HEK293 (cell line): ENCODE results near the gene PREX1.
A peak's percentile ranks its signal among the peaks of the same experiment; 100 is the strongest.

Experiments used
- CTCF ChIA-PET: fragments of 350-600 bp; formaldehyde crosslinking; extraction: SDS; loops from one replicate; lab custom pipeline; 2021; ENCODE audit warnings: antibody characterized with exemption; lab: Yijun Ruan, JAX
- POLR2A ChIA-PET: fragments of 300-600 bp; formaldehyde crosslinking; extraction: SDS; loops from one replicate; lab custom pipeline; 2020; ENCODE audit warnings: antibody characterized with exemption, inconsistent platforms; lab: Yijun Ruan, JAX
- H3K27ac ChIP-seq: fragments of 200-500 bp; sonication (Bioruptor generic); 2 replicates; pipeline ENCODE4 v1.5.1; 2014; ENCODE audit warnings: low read depth, low read length, control low read depth, inconsistent platforms; ENCODE audit errors: extremely low read depth
- H3K36me3 ChIP-seq, 2 experiments: fragments of 200-500 bp in 1 of 2; sonication (Bioruptor generic) in 1 of 2; 1 replicate in 1 of 2; 2 replicates in 1 of 2; pipeline ENCODE4 v1.5.1; 2014 to 2017; ENCODE audit warnings: inconsistent platforms in 2 of 2, low read length in 2 of 2; ENCODE audit not compliant: control insufficient read depth in 2 of 2, insufficient read depth in 1 of 2
- H3K4me1 ChIP-seq: fragments of 200-500 bp; sonication (Bioruptor generic); 2 replicates; pipeline ENCODE4 v1.5.1; 2014; ENCODE audit warnings: mild to moderate bottlenecking, low read length, inconsistent platforms; ENCODE audit not compliant: control insufficient read depth, insufficient read depth
- H3K4me3 ChIP-seq: 2 replicates; pipeline ENCODE4 v1.5.1; 2011; ENCODE audit warnings: low read depth, mild to moderate bottlenecking, control low read depth, low read length, moderate library complexity
- H3K9me3 ChIP-seq: fragments of 200-500 bp; sonication (Bioruptor generic); 2 replicates; pipeline ENCODE4 v1.5.1; 2014; ENCODE audit warnings: low read depth, low read length, inconsistent platforms; ENCODE audit not compliant: control insufficient read depth, insufficient read depth
- GLIS1 ChIP-seq: fragments of 450-650 bp; formaldehyde crosslinking; IDR thresholded peaks from 2 replicates; pipeline ENCODE4 v1.5.1; 2016; ENCODE audit warnings: missing biosample characterization, missing genetic modification characterization
- HOXC10 ChIP-seq: sonication (generic); formaldehyde crosslinking; IDR thresholded peaks from 2 replicates; pipeline ENCODE4 v1.8.1; 2023; ENCODE audit warnings: mild to moderate bottlenecking, missing genetic modification reagents
- REST ChIP-seq: fragments of 450-650 bp; formaldehyde crosslinking; IDR thresholded peaks from 2 replicates; pipeline ENCODE4 v1.5.1; 2016; ENCODE audit warnings: missing biosample characterization, missing genetic modification characterization
- SP7 ChIP-seq: fragments of 450-650 bp; formaldehyde crosslinking; IDR thresholded peaks from 2 replicates; pipeline ENCODE4 v1.5.1; 2016; ENCODE audit warnings: missing biosample characterization, missing genetic modification characterization
- ZBTB10 ChIP-seq: fragments of 450-650 bp; formaldehyde crosslinking; IDR thresholded peaks from 2 replicates; pipeline ENCODE4 v1.5.1; 2016; ENCODE audit warnings: missing biosample characterization, missing genetic modification characterization
- ZBTB26 ChIP-seq: fragments of 450-650 bp; formaldehyde crosslinking; optimal IDR thresholded peaks from 2 replicates; pipeline ENCODE3; 2016; ENCODE audit warnings: missing biosample characterization, mild to moderate bottlenecking, missing genetic modification characterization
- ZFP41 ChIP-seq: fragments of 450-650 bp; formaldehyde crosslinking; IDR thresholded peaks from 2 replicates; pipeline ENCODE4 v1.5.1; 2016; ENCODE audit warnings: missing biosample characterization, missing genetic modification characterization, borderline replicate concordance
- ZNF23 ChIP-seq: fragments of 450-650 bp; formaldehyde crosslinking; IDR thresholded peaks from 2 replicates; pipeline ENCODE4 v1.5.1; 2016; ENCODE audit warnings: missing biosample characterization, missing genetic modification characterization, borderline replicate concordance
- ZNF274 ChIP-seq, 2 experiments: fragments of 200-500 bp in 1 of 2; fragments of 450-650 bp in 1 of 2; sonication (Bioruptor generic) in 1 of 2; formaldehyde crosslinking in 1 of 2; IDR thresholded peaks; 2 replicates each; pipeline versions ENCODE4 v1.5.1 to v1.6.1; 2014 to 2016; ENCODE audit warnings: borderline replicate concordance in 1 of 2, inconsistent platforms in 1 of 2, low read length in 1 of 2, missing biosample characterization in 1 of 2, missing genetic modification characterization in 1 of 2
- ZNF366 ChIP-seq: fragments of 450-650 bp; formaldehyde crosslinking; conservative IDR thresholded peaks from 2 replicates; pipeline ENCODE4 v1.5.1; 2016; ENCODE audit warnings: missing biosample characterization, missing genetic modification characterization
- ZNF394 ChIP-seq: fragments of 450-650 bp; formaldehyde crosslinking; IDR thresholded peaks from 2 replicates; pipeline ENCODE4 v1.5.1; 2016; ENCODE audit warnings: missing biosample characterization, missing genetic modification characterization, mild to moderate bottlenecking, moderate library complexity, borderline replicate concordance
- ZNF658 ChIP-seq: fragments of 450-650 bp; formaldehyde crosslinking; IDR thresholded peaks from 2 replicates; pipeline ENCODE4; 2016; ENCODE audit warnings: missing biosample characterization, missing genetic modification characterization
- ZNF791 ChIP-seq: fragments of 450-650 bp; formaldehyde crosslinking; IDR thresholded peaks from 2 replicates; pipeline ENCODE4 v1.5.1; 2016; ENCODE audit warnings: missing biosample characterization, missing genetic modification characterization

The PREX1 gene

GRCh38 chr20:48827855-48828733 lies at the start of gene PREX1 (continued):
- no peak for TF ChIP-seq ZNF23 (tag by site-specific recombination)

- ChIA-PET CTCF (interaction anchor here (0.6 to 1.3 kb wide), 2 partner anchors 257 to 1215 kb away, joined by 3 to 6 read pairs; no protein-coding TSS in a partner anchor), POLR2A (no interaction called here)
- Histone ChIP-seq H3K9me3 (no peaks in the 10 kb centered on the region), H3K27ac (no peak overlapping the region), H3K36me3 (no peaks in the 10 kb centered on the region), H3K4me1 (no peaks in the 10 kb centered on the region), H3K4me3 (no peak overlapping the region)
- TF ChIP-seq ZNF23 (tag by site-specific recombination) (no peak), REST (tag by site-specific recombination) (no peak), ZNF366 (tag by site-specific recombination) (no peak), ZNF274 (IDR thresholded peaks at IDR 0.05; ENCODE audit: low read length) (no peak), ZNF274 (tag by site-specific recombination; IDR thresholded peaks at IDR 0.05; ENCODE audit: borderline replicate concordance) (no peak), ZNF791 (tag by site-specific recombination) (no peak), ZNF394 (no peak)
- TF ChIP-seq, all 188 proteins: peak for 0
Observed at GRCh38 chr20:48877304-48877703, 49.5 kb upstream of the PREX1 start.

GRCh38 chr20:48875914-48876240 lies 48.1 kb upstream of the PREX1 start:
- TF ChIP-seq ZFP41 (tag by site-specific recombination) (no peak), SP7 (0 out of 2 replicates have a peak, but pooled peaks have one; percentile 10), ZBTB10 (tag by site-specific recombination) (no peak), GLIS1 (tag by site-specific recombination) (peak; percentile 77), ZNF658 (no peak), HOXC10 (CRISPR knock-in tag) (no peak), ZBTB26 (tag by site-specific recombination) (no peak)
- TF ChIP-seq, all 188 proteins: peak for 2
- ChIA-PET POLR2A (no interaction called here), CTCF (no interaction called here)
- H3K27ac ChIP-seq, result no peak overlapping the region
- H3K4me1 ChIP-seq, result no peaks in the 10 kb centered on the region
- H3K4me3 ChIP-seq, result no peak overlapping the region
- no peaks in the 10 kb centered on the region for H3K9me3 ChIP-seq
- H3K36me3 ChIP-seq, result no peaks in the 10 kb centered on the region
